Colon (tissue), 2 donors: ENCODE data around the gene NOP56.
"Not testable (repeated sequence)": the region's sequence is repeated elsewhere in the genome, so short reads cannot be mapped to it uniquely, and the experiment has no call there.

Source experiments
- FAIRE-seq: peaks from 2 replicates; lab custom pipeline; 2012; peaks lifted over from hg19 to GRCh38; lab: Jason Lieb, UNC
- donor health status: control.
- donor health status: control.

Gene NOP56

GRCh38 chr20:2687514-2687913 is 35.1 kb downstream of the NOP56 start:
- FAIRE-seq, result no peak

GRCh38 chr20:2688041-2688591 is 35.7 kb downstream of the NOP56 start:
- FAIRE-seq, result no peak

DNA sequence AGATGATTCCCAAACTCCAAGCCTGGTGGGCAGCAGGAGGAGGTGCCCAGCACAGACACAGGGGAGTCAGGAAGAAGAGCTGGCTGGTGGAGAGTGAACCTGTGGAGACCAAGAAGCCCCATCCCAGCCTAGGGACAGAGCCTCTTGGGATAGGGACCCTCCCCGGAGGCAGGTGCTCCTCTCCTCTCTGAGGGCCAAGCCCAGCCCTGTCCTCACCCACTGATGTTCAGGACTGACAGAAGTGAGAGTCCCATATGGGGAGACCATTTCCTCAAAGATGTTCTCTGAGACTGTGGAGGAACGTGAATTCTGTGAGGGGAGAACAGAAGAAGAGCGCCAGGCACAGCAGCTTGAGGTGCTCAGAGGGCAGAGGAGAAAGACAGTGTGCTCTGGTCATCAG is 37.8 kb downstream of the NOP56 start:
- FAIRE-seq, result no peak

- FAIRE-seq, result no peak
These were observed 38.3 kb downstream of the NOP56 start for GRCh38 chr20:2690718-2691117.

DNA sequence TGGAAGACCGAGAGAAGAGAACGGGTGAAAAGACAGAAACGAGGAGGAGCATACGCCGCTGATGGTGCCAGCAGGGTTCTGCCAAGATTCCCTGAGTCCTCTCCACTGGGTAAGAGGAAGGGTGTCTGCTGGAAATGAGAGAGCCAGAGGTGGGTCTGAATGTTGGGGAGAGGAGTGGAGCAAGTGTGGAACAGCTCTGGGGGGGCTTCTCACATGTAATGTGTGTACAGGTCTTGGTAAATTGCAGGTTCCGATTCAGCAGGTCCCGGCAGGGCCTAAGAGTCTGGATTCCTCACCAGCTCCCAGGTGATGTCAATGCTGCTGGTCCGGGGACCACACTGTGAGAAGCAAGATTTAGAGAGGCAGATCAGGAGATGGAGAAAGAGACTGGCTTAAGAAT is 38.7 kb downstream of the NOP56 start:
- no peak for FAIRE-seq

GRCh38 chr20:2691663-2692035 is 39.2 kb downstream of the NOP56 start:
- no peak for FAIRE-seq

DNA sequence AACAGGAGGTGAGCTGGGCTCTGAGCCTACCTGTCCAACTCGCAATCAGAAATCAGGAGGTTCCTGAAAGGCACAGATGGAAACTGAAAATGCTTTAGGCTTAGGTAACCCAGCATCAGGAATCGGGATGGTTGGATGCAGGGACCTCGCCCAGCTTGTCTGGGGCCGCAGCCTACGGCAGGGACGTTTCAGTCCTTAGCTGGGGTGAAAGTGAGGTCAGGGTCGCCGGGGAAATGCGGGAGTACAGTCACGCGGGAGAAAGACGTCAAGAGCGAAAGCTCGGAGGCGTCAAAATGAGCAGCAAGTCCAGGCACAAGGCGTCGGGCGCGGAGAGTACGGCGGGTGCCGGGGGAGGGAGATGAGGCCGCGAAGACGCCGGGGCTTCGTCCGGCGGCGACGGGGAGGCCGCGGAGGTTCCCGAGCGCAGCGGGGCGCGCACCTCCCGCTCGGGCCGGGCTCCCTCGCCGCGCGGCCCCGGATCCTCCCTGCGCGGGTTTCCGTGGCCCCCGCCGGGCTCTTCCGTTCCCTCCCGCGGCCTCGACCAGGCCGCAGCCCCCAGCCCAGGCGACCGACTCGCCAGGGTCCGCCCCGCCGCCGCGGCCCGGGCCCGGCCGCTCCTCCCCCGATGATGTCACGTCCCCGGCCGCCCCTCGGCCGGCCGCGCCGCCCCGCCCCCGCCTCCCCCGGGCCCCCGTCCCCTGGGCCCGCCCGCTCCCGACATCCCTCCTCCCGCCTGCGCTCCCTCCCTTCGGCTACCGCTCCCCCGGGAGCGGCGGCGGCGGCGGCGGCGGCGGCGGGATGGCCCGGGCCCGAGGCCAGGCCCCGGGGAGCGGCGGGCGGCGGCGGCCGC is 39.8 kb downstream of the NOP56 start, which contains the start of gene EBF4:
Gene EBF4 (plus strand): TSS at position 745 of the 850 bp plus-strand sequence. CDS start 866 bp downstream, outside the sequence.
- no peak for FAIRE-seq

- no peak for FAIRE-seq
These were observed 40.5 kb downstream of the NOP56 start for GRCh38 chr20:2692886-2693285.

- no peak for FAIRE-seq
These were observed 41.0 kb downstream of the NOP56 start for GRCh38 chr20:2693286-2694007.

- FAIRE-seq, result no peak
These were observed 41.6 kb downstream of the NOP56 start for GRCh38 chr20:2694008-2694471.

GRCh38 chr20:2694519-2694918 is 42.1 kb downstream of the NOP56 start:
- no peak for FAIRE-seq

- FAIRE-seq, result no peak
These were observed 43.0 kb downstream of the NOP56 start for GRCh38 chr20:2695206-2695983.

GRCh38 chr20:2695984-2696525 is 43.6 kb downstream of the NOP56 start:
- not testable (repeated sequence) for FAIRE-seq

- FAIRE-seq, result no peak
These were observed 44.2 kb downstream of the NOP56 start for GRCh38 chr20:2696646-2697045.

- FAIRE-seq, result no peak
These were observed 45.3 kb downstream of the NOP56 start for GRCh38 chr20:2697768-2698167.

GRCh38 chr20:2698186-2698817 is 45.9 kb downstream of the NOP56 start:
- no peak for FAIRE-seq

GRCh38 chr20:2698912-2699311 is 46.5 kb downstream of the NOP56 start:
- FAIRE-seq, result no peak

GRCh38 chr20:2699775-2700413 is 47.5 kb downstream of the NOP56 start:
- FAIRE-seq, result no peak

GRCh38 chr20:2700913-2701620 is 48.6 kb downstream of the NOP56 start:
- FAIRE-seq, result no peak

DNA sequence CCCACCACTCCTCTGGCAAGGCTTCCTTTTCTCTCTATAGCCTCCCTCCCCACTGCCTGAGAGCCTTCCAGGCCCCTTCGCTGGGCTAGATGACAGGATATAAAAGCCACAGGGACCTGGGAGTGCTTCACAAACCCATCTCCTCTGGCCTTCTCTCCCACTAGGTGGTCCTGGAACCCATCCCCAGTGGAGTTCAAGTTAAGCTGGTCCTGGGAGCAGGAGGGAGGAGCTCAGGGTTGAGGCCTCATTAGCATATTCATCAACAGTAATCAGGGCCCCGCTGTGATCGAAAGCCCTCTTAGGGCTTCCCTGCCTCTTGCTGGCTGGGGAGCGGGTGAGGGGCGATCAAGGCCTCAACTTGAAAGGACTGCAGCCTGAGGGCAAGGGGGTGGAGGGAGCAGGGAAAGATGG is 49.2 kb downstream of the NOP56 start:
- FAIRE-seq, result no peak
